PC-9 (cell line): ENCODE results near the gene PRLH. TPM values are rescaled to one million over a fixed set of nuclear protein-coding genes. Genes with fewer than 3 reads are reported as not detected.

Experiments
- BruUV-seq: library from RNA; stranded (reverse); fragments of 400-500 nt; replicated peaks from 2 replicates; lab custom pipeline; 2021; lab: Mats Ljungman, UMichigan
- CTCF ChIA-PET: fragments of 300-600 bp; sonication (Branson Sonifier 250); formaldehyde crosslinking; loops from one replicate; lab custom pipeline; 2022; ENCODE audit warnings: antibody characterized with exemption; lab: Charles Lee
- POLR2A ChIA-PET: fragments of 300-600 bp; sonication (Branson Sonifier 250); formaldehyde crosslinking; loops from one replicate; lab custom pipeline; 2022; ENCODE audit warnings: antibody characterized with exemption; ENCODE audit not compliant: unreplicated experiment; lab: Charles Lee
- DNase-seq, 2 experiments: peaks; one replicate each; pipeline versions ENCODE4 v3.0.0 to v3.0.0-alpha.2; 2015 to 2022; ENCODE audit warnings: mixed read lengths in 1 of 2
- H2AFZ ChIP-seq: fragments of 200-600 bp; sonication (generic); 2 replicates; pipeline ENCODE4 v1.8.1; 2017; ENCODE audit warnings: antibody characterized with exemption
- H3F3A ChIP-seq: fragments of 200-600 bp; sonication (generic); 2 replicates; pipeline ENCODE4 v1.8.1; 2017; ENCODE audit warnings: antibody characterized with exemption, mild to moderate bottlenecking, low read depth; ENCODE audit not compliant: insufficient read depth
- H3K27ac ChIP-seq: fragments of 200-600 bp; sonication (generic); 2 replicates; pipeline ENCODE4 v1.6.1; 2016; ENCODE audit warnings: mixed run types
- H3K27me3 ChIP-seq: fragments of 200-600 bp; sonication (generic); 2 replicates; pipeline ENCODE4 v1.6.1; 2016; ENCODE audit warnings: low read depth, mixed run types; ENCODE audit not compliant: insufficient read depth
- H3K36me3 ChIP-seq: fragments of 200-600 bp; sonication (generic); 2 replicates; pipeline ENCODE4 v1.6.1; 2016; ENCODE audit warnings: low read depth, mixed run types
- H3K4me1 ChIP-seq: fragments of 200-600 bp; sonication (generic); replicated peaks from 2 replicates; pipeline ENCODE4 v1.6.1; 2016; ENCODE audit warnings: mixed run types; ENCODE audit not compliant: insufficient read depth
- H3K4me2 ChIP-seq: fragments of 200-600 bp; sonication (generic); 2 replicates; pipeline ENCODE4 v1.6.1; 2017; ENCODE audit warnings: mixed run types
- H3K4me3 ChIP-seq: fragments of 200-600 bp; sonication (generic); 2 replicates; pipeline ENCODE4 v1.6.1; 2016; ENCODE audit warnings: mixed run types
- H3K79me2 ChIP-seq: fragments of 200-600 bp; sonication (generic); 2 replicates; pipeline ENCODE4 v1.6.1; 2017; ENCODE audit warnings: low read depth, mixed run types
- H3K9me2 ChIP-seq: fragments of 200-600 bp; sonication (generic); 2 replicates; pipeline ENCODE4 v1.8.1; 2017; ENCODE audit warnings: mild to moderate bottlenecking; ENCODE audit not compliant: insufficient read depth
- H3K9me3 ChIP-seq: fragments of 200-600 bp; sonication (generic); 2 replicates; pipeline ENCODE4 v1.8.1; 2016; ENCODE audit warnings: low read depth; ENCODE audit not compliant: insufficient read depth
- H4K20me1 ChIP-seq: fragments of 200-600 bp; sonication (generic); 2 replicates; pipeline ENCODE4 v1.8.1; 2017; ENCODE audit not compliant: insufficient read depth
- CTCF ChIP-seq: fragments of 200-600 bp; sonication (generic); conservative IDR thresholded peaks from 2 replicates; pipeline ENCODE4 v1.6.1; 2017; ENCODE audit warnings: mixed run types, antibody characterized with exemption, mild to moderate bottlenecking, moderate library complexity
- EZH2 ChIP-seq: fragments of 200-600 bp; sonication (generic); IDR thresholded peaks from 2 replicates; pipeline ENCODE4 v1.8.0; 2017; ENCODE audit warnings: antibody characterized with exemption, low read depth
- intact Hi-C: fragments of 100-400 bp; cut with micrococcal nuclease; formaldehyde crosslinking; loops from one replicate; pipeline ENCODE4 v1.10.0; 2022; ENCODE audit not compliant: unreplicated experiment
- total RNA-seq: library from RNA; stranded (reverse); gene quantifications from 2 replicates; pipeline ENCODE4 v1.2.3, GENCODE V29; 2021

The PRLH gene
- total RNA-seq, 1 experiment from 2014 or later, result not detected

- TF ChIP-seq EZH2 (no peak), CTCF (no peak)
- ChIA-PET CTCF (interaction anchor here (0.5 kb wide), 1 partner anchor 731 kb away, joined by 5 read pairs; no protein-coding TSS in a partner anchor), POLR2A (interaction anchor here (0.6 kb wide), 1 partner anchor 324 kb away, joined by 3 read pairs; the partner anchor contains the start of gene RAMP1)
- peaks cover 18% of the 10 kb centered on the region for H4K20me1 ChIP-seq
- H3K4me1 ChIP-seq, result no peaks in the 10 kb centered on the region
- H3F3A ChIP-seq, result peaks cover 69% of the 10 kb centered on the region
- DNase-seq, result no peak
- H3K4me2 ChIP-seq, result no peak overlapping the region
- BruUV-seq, result no TSS peak
- intact Hi-C loops, result no loop called here
- H2AFZ ChIP-seq, result no peak overlapping the region
- peaks cover 63% of the 10 kb centered on the region for H3K36me3 ChIP-seq
- no peaks in the 10 kb centered on the region for H3K27me3 ChIP-seq
- no peaks in the 10 kb centered on the region for H3K79me2 ChIP-seq
- H3K4me3 ChIP-seq, result no peak overlapping the region
- H3K9me2 ChIP-seq, result no peaks in the 10 kb centered on the region
- H3K27ac ChIP-seq, result no peak overlapping the region
- no peaks in the 10 kb centered on the region for H3K9me3 ChIP-seq
Measured at GRCh38 chr2:237536083-237536415, 30.3 kb upstream of the PRLH start.

- intact Hi-C loops, result no loop called here
- no peaks in the 10 kb centered on the region for H3K79me2 ChIP-seq
- H3K36me3 ChIP-seq, result peaks cover 58% of the 10 kb centered on the region
- no peak overlapping the region for H3K4me3 ChIP-seq
- H2AFZ ChIP-seq, result no peak overlapping the region
- H3K9me2 ChIP-seq, result no peaks in the 10 kb centered on the region
- no peaks in the 10 kb centered on the region for H3K4me1 ChIP-seq
- H3K4me2 ChIP-seq, result no peak overlapping the region
- no peak for TF ChIP-seq EZH2
- TF ChIP-seq CTCF, result no peak
- no peaks in the 10 kb centered on the region for H3K9me3 ChIP-seq
- peaks cover 18% of the 10 kb centered on the region for H4K20me1 ChIP-seq
- BruUV-seq, result no TSS peak
- no peak for DNase-seq
- ChIA-PET POLR2A (no interaction called here), CTCF (no interaction called here)
- no peaks in the 10 kb centered on the region for H3K27me3 ChIP-seq
- no peak overlapping the region for H3K27ac ChIP-seq
- H3F3A ChIP-seq, result peaks cover 68% of the 10 kb centered on the region
Measured at GRCh38 chr2:237536617-237537016, 29.8 kb upstream of the PRLH start.

GRCh38 chr2:237538001-237538720 lies 28.2 kb upstream of the PRLH start:
- H4K20me1 ChIP-seq, result peaks cover 14% of the 10 kb centered on the region
- DNase-seq, result no peak
- H3K9me2 ChIP-seq, result no peaks in the 10 kb centered on the region
- no peak overlapping the region for H3K27ac ChIP-seq
- H2AFZ ChIP-seq, result no peak overlapping the region
- intact Hi-C loops, result no loop called here
- no TSS peak for BruUV-seq
- H3F3A ChIP-seq, result peaks cover 60% of the 10 kb centered on the region
- H3K9me3 ChIP-seq, result no peaks in the 10 kb centered on the region
- no peaks in the 10 kb centered on the region for H3K79me2 ChIP-seq
- no peak overlapping the region for H3K4me3 ChIP-seq
- no peaks in the 10 kb centered on the region for H3K27me3 ChIP-seq
- ChIA-PET POLR2A (no interaction called here), CTCF (no interaction called here)
- no peak for TF ChIP-seq CTCF
- no peak for TF ChIP-seq EZH2
- no peaks in the 10 kb centered on the region for H3K4me1 ChIP-seq
- no peak overlapping the region for H3K4me2 ChIP-seq
- H3K36me3 ChIP-seq, result peaks cover 51% of the 10 kb centered on the region
